ENCODE results near the gene CLEC17A. TPM values are rescaled to one million over a fixed set of nuclear protein-coding genes. Genes with fewer than 3 reads are reported as not detected.

CLEC17A gene
- total and polyA plus RNA-seq, 2 experiments from 2014 or later = not detected

- Histone ChIP-seq H3K36me3 (no peaks in the 10 kb centered on the region), H3K4me3 (no peak overlapping the region), H3K27me3 (no peaks in the 10 kb centered on the region), H3K4me1 (ENCODE audit: low read depth) (peaks cover 9% of the 10 kb centered on the region), H3K9me3 (ENCODE audit: low read depth) (no peaks in the 10 kb centered on the region), H3K27ac (no peak overlapping the region)
- TF ChIP-seq CTCF (IDR thresholded peaks at IDR 0.05; ENCODE audit: low read depth, low read length) = no peak
- DNase-seq (ENCODE audit: low read depth in 1 of 2, low spot score in 1 of 2) = peak in 1 of 2 donors; percentile 40
These were observed 40.1 kb upstream of the CLEC17A start for GRCh38 chr19:14542711-14543328.

GRCh38 chr19:14544047-14544446 lies 38.8 kb upstream of the CLEC17A start:
- Histone ChIP-seq H3K9me3 (ENCODE audit: low read depth) (no peaks in the 10 kb centered on the region), H3K4me1 (ENCODE audit: low read depth) (peaks cover 8% of the 10 kb centered on the region), H3K4me3 (no peak overlapping the region), H3K27me3 (no peaks in the 10 kb centered on the region), H3K36me3 (no peaks in the 10 kb centered on the region), H3K27ac (no peak overlapping the region)
- TF ChIP-seq CTCF (IDR thresholded peaks at IDR 0.05; ENCODE audit: low read depth, low read length) = no peak
- peak in 1 of 2 donors; percentile 56 for DNase-seq (ENCODE audit: low read depth in 1 of 2, low spot score in 1 of 2)

GRCh38 chr19:14544977-14545715 lies 37.7 kb upstream of the CLEC17A start:
- no peak for DNase-seq (ENCODE audit: low read depth in 1 of 2, low spot score in 1 of 2)
- H3K4me1 ChIP-seq (ENCODE audit: low read depth) = peaks cover 8% of the 10 kb centered on the region
- no peak overlapping the region for H3K4me3 ChIP-seq
- H3K36me3 ChIP-seq = no peaks in the 10 kb centered on the region
- H3K27ac ChIP-seq = no peak overlapping the region
- H3K9me3 ChIP-seq (ENCODE audit: low read depth) = no peaks in the 10 kb centered on the region
- TF ChIP-seq CTCF (IDR thresholded peaks at IDR 0.05; ENCODE audit: low read depth, low read length) = no peak
- H3K27me3 ChIP-seq = no peaks in the 10 kb centered on the region

- no peak overlapping the region for H3K4me3 ChIP-seq
- no peak overlapping the region for H3K27ac ChIP-seq
- DNase-seq (ENCODE audit: low read depth in 1 of 2, low spot score in 1 of 2) = no peak
- H3K36me3 ChIP-seq = no peaks in the 10 kb centered on the region
- no peaks in the 10 kb centered on the region for H3K27me3 ChIP-seq
- no peak for TF ChIP-seq CTCF (IDR thresholded peaks at IDR 0.05; ENCODE audit: low read depth, low read length)
- no peaks in the 10 kb centered on the region for H3K9me3 ChIP-seq (ENCODE audit: low read depth)
- H3K4me1 ChIP-seq (ENCODE audit: low read depth) = peaks cover 8% of the 10 kb centered on the region
These were observed 37.2 kb upstream of the CLEC17A start for GRCh38 chr19:14545716-14546082.

GRCh38 chr19:14550201-14550754 lies 32.6 kb upstream of the CLEC17A start:
- peaks cover 7% of the 10 kb centered on the region for H3K4me1 ChIP-seq (ENCODE audit: low read depth)
- no peak for TF ChIP-seq CTCF (IDR thresholded peaks at IDR 0.05; ENCODE audit: low read depth, low read length)
- H3K36me3 ChIP-seq = no peaks in the 10 kb centered on the region
- no peak overlapping the region for H3K4me3 ChIP-seq
- no peaks in the 10 kb centered on the region for H3K9me3 ChIP-seq (ENCODE audit: low read depth)
- H3K27ac ChIP-seq = no peak overlapping the region
- no peaks in the 10 kb centered on the region for H3K27me3 ChIP-seq
- DNase-seq (ENCODE audit: low read depth in 1 of 2, low spot score in 1 of 2) = peak in 1 of 2 donors; percentile 11
